K562 (cell line): Measurements from ENCODE around the gene URB2. TPM values are rescaled to one million over a fixed set of nuclear protein-coding genes. Genes with fewer than 3 reads are reported as not detected.

Experiments used
- polyA plus RNA-seq, 8 experiments: library from polyadenylated mRNA; depleted of rRNA in 4 of 8; stranded (reverse) in 5 of 8; unstranded in 3 of 8; fragments of >200 nt; fragmentation: Nextera tagmentation in 2 of 8; fragmentation: Illumina TruSeq in 1 of 8; extraction: Ambion mirVana in 2 of 8; extraction: Trizol in 1 of 8; gene quantifications; 2 replicates each; pipeline versions ENCODE4 v1.2.1 to v1.2.3, GENCODE V29; 2011 to 2014; ENCODE audit warnings: inconsistent platforms in 1 of 8, missing spikeins in 1 of 8
- total RNA-seq, 7 experiments: library from RNA; depleted of rRNA in 6 of 7; stranded (reverse); fragments of >200 nt in 6 of 7; fragmentation: Illumina TruSeq in 2 of 7; extraction: Trizol in 2 of 7; gene quantifications; 2 replicates each; pipeline versions ENCODE4 v1.2.1 to v1.2.3, GENCODE V29; 2011 to 2021; ENCODE audit warnings: low replicate concordance in 1 of 7

The URB2 gene
- total and polyA plus RNA-seq, 9 of the 15 experiments (the other 6 are each of a cell fraction or from before 2014, with no cell fraction given), result 2.8 to 28.3 (median 19.0) TPM

Other genes starting within 250 kb of the URB2 start
- 0.36 TPM in 1 of 2 replicates, not detected in the other for gene ACTA1, start 192.2 kb upstream of the URB2 start, total RNA-seq (2014; rRNA removed)
- not detected in 2 replicates for gene ACTA1, start 192.2 kb upstream of the URB2 start, total RNA-seq (2014; rRNA removed; fragmentation: Illumina TruSeq; extraction: Trizol)
- gene ACTA1, start 192.2 kb upstream of the URB2 start, total RNA-seq (2015; rRNA removed; fragmentation: Illumina TruSeq; extraction: Trizol), result 0.15 TPM in 1 of 2 replicates, not detected in the other
- gene ACTA1, start 192.2 kb upstream of the URB2 start, total RNA-seq (2021), result not detected in 2 replicates
- gene ACTA1, start 192.2 kb upstream of the URB2 start, polyA plus RNA-seq (2011; rRNA removed), result 0.07 TPM in 1 of 2 replicates, not detected in the other
- 0.07 TPM in 1 of 2 replicates, not detected in the other for gene ACTA1, start 192.2 kb upstream of the URB2 start, polyA plus RNA-seq (2014; fragmentation: Illumina TruSeq; extraction: Trizol)
- not detected for gene ACTA1, start 192.2 kb upstream of the URB2 start, polyA plus RNA-seq (2014; fragmentation: Nextera tagmentation; extraction: Ambion mirVana)
- gene ACTA1, start 192.2 kb upstream of the URB2 start, polyA plus RNA-seq (2014; rRNA removed), result not detected in 2 replicates
- 50.6 and 60.9 TPM in 2 replicates for gene NUP133, start 117.9 kb upstream of the URB2 start, total RNA-seq (2014; rRNA removed)
- 64.0 and 71.7 TPM in 2 replicates for gene NUP133, start 117.9 kb upstream of the URB2 start, total RNA-seq (2014; rRNA removed; fragmentation: Illumina TruSeq; extraction: Trizol)
- gene NUP133, start 117.9 kb upstream of the URB2 start, total RNA-seq (2015; rRNA removed; fragmentation: Illumina TruSeq; extraction: Trizol), result 58.2 and 61.3 TPM in 2 replicates
- gene NUP133, start 117.9 kb upstream of the URB2 start, total RNA-seq (2021), result 82.5 and 85.1 TPM in 2 replicates
- 51.5 and 62.2 TPM in 2 replicates for gene NUP133, start 117.9 kb upstream of the URB2 start, polyA plus RNA-seq (2011; rRNA removed)
- gene NUP133, start 117.9 kb upstream of the URB2 start, polyA plus RNA-seq (2014; fragmentation: Illumina TruSeq; extraction: Trizol), result 37.6 and 44.1 TPM in 2 replicates
- gene NUP133, start 117.9 kb upstream of the URB2 start, polyA plus RNA-seq (2014; fragmentation: Nextera tagmentation; extraction: Ambion mirVana), result 10 to 100 TPM; 21.7 to 35.0 TPM
- 53.0 and 61.8 TPM in 2 replicates for gene NUP133, start 117.9 kb upstream of the URB2 start, polyA plus RNA-seq (2014; rRNA removed)
- gene ABCB10, start 67.5 kb upstream of the URB2 start, total RNA-seq (2014; rRNA removed), result 42.2 and 46.7 TPM in 2 replicates
- gene ABCB10, start 67.5 kb upstream of the URB2 start, total RNA-seq (2014; rRNA removed; fragmentation: Illumina TruSeq; extraction: Trizol), result 54.8 and 59.3 TPM in 2 replicates
- gene ABCB10, start 67.5 kb upstream of the URB2 start, total RNA-seq (2015; rRNA removed; fragmentation: Illumina TruSeq; extraction: Trizol), result 27.4 and 28.5 TPM in 2 replicates
- 51.8 and 53.6 TPM in 2 replicates for gene ABCB10, start 67.5 kb upstream of the URB2 start, total RNA-seq (2021)
- gene ABCB10, start 67.5 kb upstream of the URB2 start, polyA plus RNA-seq (2011; rRNA removed), result 43.2 and 45.8 TPM in 2 replicates
- gene ABCB10, start 67.5 kb upstream of the URB2 start, polyA plus RNA-seq (2014; fragmentation: Illumina TruSeq; extraction: Trizol), result 32.5 and 36.4 TPM in 2 replicates
- gene ABCB10, start 67.5 kb upstream of the URB2 start, polyA plus RNA-seq (2014; fragmentation: Nextera tagmentation; extraction: Ambion mirVana), result 10 to 100 TPM; 12.4 to 16.5 TPM
- 29.1 and 29.3 TPM in 2 replicates for gene ABCB10, start 67.5 kb upstream of the URB2 start, polyA plus RNA-seq (2014; rRNA removed)
- gene TAF5L, start 125 bp upstream of the URB2 start, total RNA-seq (2014; rRNA removed), result 19.3 and 22.1 TPM in 2 replicates
- 23.3 and 23.7 TPM in 2 replicates for gene TAF5L, start 125 bp upstream of the URB2 start, total RNA-seq (2014; rRNA removed; fragmentation: Illumina TruSeq; extraction: Trizol)
- 23.8 and 25.9 TPM in 2 replicates for gene TAF5L, start 125 bp upstream of the URB2 start, total RNA-seq (2015; rRNA removed; fragmentation: Illumina TruSeq; extraction: Trizol)
- gene TAF5L, start 125 bp upstream of the URB2 start, total RNA-seq (2021), result 26.2 and 28.0 TPM in 2 replicates
- gene TAF5L, start 125 bp upstream of the URB2 start, polyA plus RNA-seq (2011; rRNA removed), result 27.6 and 34.2 TPM in 2 replicates
- gene TAF5L, start 125 bp upstream of the URB2 start, polyA plus RNA-seq (2014; fragmentation: Illumina TruSeq; extraction: Trizol), result 32.5 and 33.6 TPM in 2 replicates
- gene TAF5L, start 125 bp upstream of the URB2 start, polyA plus RNA-seq (2014; fragmentation: Nextera tagmentation; extraction: Ambion mirVana), result 1 to 10 TPM; 2.2 to 3.2 TPM
- gene TAF5L, start 125 bp upstream of the URB2 start, polyA plus RNA-seq (2014; rRNA removed), result 23.2 and 27.0 TPM in 2 replicates